HG02852 (cell line): ENCODE results near the gene HSBP1.

Source experiments
- ATAC-seq: cut with Tn5 transposase; IDR thresholded peaks from one replicate; pipeline ENCODE4 v1.9.1; 2021; ENCODE audit warnings: mild to moderate bottlenecking, moderate library complexity; ENCODE audit not compliant: unreplicated experiment

Gene HSBP1

GRCh38 chr16:83802554-83803205, 5.1 kb upstream of the HSBP1 start:
- no peak for ATAC-seq

- ATAC-seq: no peak
Observed at GRCh38 chr16:83803811-83804210, 4.0 kb upstream of the HSBP1 start.

- ATAC-seq: no peak
Observed at GRCh38 chr16:83804366-83804765, 3.4 kb upstream of the HSBP1 start.

- ATAC-seq: no peak
Observed at GRCh38 chr16:83806036-83806435, 1.7 kb upstream of the HSBP1 start.

- no peak for ATAC-seq
Observed at GRCh38 chr16:83806731-83807130, 1.0 kb upstream of the HSBP1 start.

GRCh38 chr16:83807327-83807709, 460 bp upstream of the HSBP1 start:
- ATAC-seq: no peak

GRCh38 chr16:83808573-83809014, 816 bp downstream of the HSBP1 start:
- no peak for ATAC-seq

GRCh38 chr16:83809092-83809491, 1.3 kb downstream of the HSBP1 start:
- no peak for ATAC-seq

GRCh38 chr16:83810901-83811300, 3.1 kb downstream of the HSBP1 start:
- no peak for ATAC-seq

- peak; percentile 62 for ATAC-seq
Observed at GRCh38 chr16:83813823-83814658, 6.3 kb downstream of the HSBP1 start.

- ATAC-seq: no peak
Observed at GRCh38 chr16:83814659-83814985, 6.8 kb downstream of the HSBP1 start.

GRCh38 chr16:83817022-83817421, 9.2 kb downstream of the HSBP1 start:
- no peak for ATAC-seq

GRCh38 chr16:83818276-83818675, 10.5 kb downstream of the HSBP1 start:
- ATAC-seq: no peak

- no peak for ATAC-seq
Observed at GRCh38 chr16:83819361-83819760, 11.6 kb downstream of the HSBP1 start.

- ATAC-seq: peak; percentile 72
Observed at GRCh38 chr16:83826146-83826913, 18.6 kb downstream of the HSBP1 start.

GRCh38 chr16:83830091-83830768, 22.5 kb downstream of the HSBP1 start:
- no peak for ATAC-seq

- no peak for ATAC-seq
Observed at GRCh38 chr16:83830769-83831455, 23.1 kb downstream of the HSBP1 start.

- no peak for ATAC-seq
Observed at GRCh38 chr16:83831456-83831987, 23.7 kb downstream of the HSBP1 start.

GRCh38 chr16:83833921-83834320, 26.1 kb downstream of the HSBP1 start:
- ATAC-seq: no peak
